Esophagus (tissue), 2 donors: ENCODE measurements around the gene IL36RN. TPM values are rescaled to one million over a fixed set of nuclear protein-coding genes. Genes with fewer than 3 reads are reported as not detected.

Experiments used
- H3K27ac ChIP-seq, 2 donors: one replicate each; pipeline ENCODE4 v1.5.1; 2013; ENCODE audit warnings: low read depth in 2 of 2, mild to moderate bottlenecking in 2 of 2, inconsistent platforms in 1 of 2, low read length in 1 of 2, moderate library complexity in 1 of 2
- H3K27me3 ChIP-seq, 2 donors: one replicate each; pipeline ENCODE4 v1.6.1; 2013; ENCODE audit warnings: low read length in 2 of 2, control low read depth in 1 of 2, mild to moderate bottlenecking in 1 of 2; ENCODE audit not compliant: insufficient read depth in 2 of 2, control insufficient read depth in 1 of 2
- H3K36me3 ChIP-seq, 2 donors: one replicate each; pipeline ENCODE4 v1.6.1; 2013; ENCODE audit warnings: low read length in 1 of 2; ENCODE audit not compliant: control insufficient read depth in 2 of 2, insufficient read depth in 2 of 2
- H3K4me1 ChIP-seq, 2 donors: one replicate each; pipeline ENCODE4 v1.6.1; 2013; ENCODE audit warnings: low read length in 1 of 2; ENCODE audit not compliant: control insufficient read depth in 2 of 2, insufficient read depth in 2 of 2
- H3K4me3 ChIP-seq, 2 donors: one replicate each; pipeline ENCODE4 v1.5.1; 2013; ENCODE audit warnings: low read length in 2 of 2, mild to moderate bottlenecking in 2 of 2, low read depth in 1 of 2, moderate library complexity in 1 of 2
- H3K9me3 ChIP-seq, 2 donors: one replicate each; pipeline ENCODE4 v1.6.1; 2013; ENCODE audit warnings: mild to moderate bottlenecking in 2 of 2, low read depth in 1 of 2, low read length in 1 of 2, moderate library complexity in 1 of 2; ENCODE audit not compliant: control insufficient read depth in 2 of 2, insufficient read depth in 1 of 2
- WGBS, 2 donors: extraction: QIAGEN DNeasy Blood & Tissue Kit; methylation state at CpG; one replicate each; pipeline ENCODE4 v1.1.7; 2013; 5-methylcytosine and 5-hydroxymethylcytosine counted together
- polyA plus RNA-seq, 2 donors: library from polyadenylated mRNA; stranded (reverse); fragments of 200-250 nt; gene quantifications; one replicate each; pipeline ENCODE4 v1.2.3, GENCODE V29; 2013
- donor health status: healthy with polysubstance abuse.
- donor health status: Bipolar disorder and iron deficiency.

Gene IL36RN
- 10 to 100 TPM; 25.9 to 38.4 TPM for polyA plus RNA-seq

DNA sequence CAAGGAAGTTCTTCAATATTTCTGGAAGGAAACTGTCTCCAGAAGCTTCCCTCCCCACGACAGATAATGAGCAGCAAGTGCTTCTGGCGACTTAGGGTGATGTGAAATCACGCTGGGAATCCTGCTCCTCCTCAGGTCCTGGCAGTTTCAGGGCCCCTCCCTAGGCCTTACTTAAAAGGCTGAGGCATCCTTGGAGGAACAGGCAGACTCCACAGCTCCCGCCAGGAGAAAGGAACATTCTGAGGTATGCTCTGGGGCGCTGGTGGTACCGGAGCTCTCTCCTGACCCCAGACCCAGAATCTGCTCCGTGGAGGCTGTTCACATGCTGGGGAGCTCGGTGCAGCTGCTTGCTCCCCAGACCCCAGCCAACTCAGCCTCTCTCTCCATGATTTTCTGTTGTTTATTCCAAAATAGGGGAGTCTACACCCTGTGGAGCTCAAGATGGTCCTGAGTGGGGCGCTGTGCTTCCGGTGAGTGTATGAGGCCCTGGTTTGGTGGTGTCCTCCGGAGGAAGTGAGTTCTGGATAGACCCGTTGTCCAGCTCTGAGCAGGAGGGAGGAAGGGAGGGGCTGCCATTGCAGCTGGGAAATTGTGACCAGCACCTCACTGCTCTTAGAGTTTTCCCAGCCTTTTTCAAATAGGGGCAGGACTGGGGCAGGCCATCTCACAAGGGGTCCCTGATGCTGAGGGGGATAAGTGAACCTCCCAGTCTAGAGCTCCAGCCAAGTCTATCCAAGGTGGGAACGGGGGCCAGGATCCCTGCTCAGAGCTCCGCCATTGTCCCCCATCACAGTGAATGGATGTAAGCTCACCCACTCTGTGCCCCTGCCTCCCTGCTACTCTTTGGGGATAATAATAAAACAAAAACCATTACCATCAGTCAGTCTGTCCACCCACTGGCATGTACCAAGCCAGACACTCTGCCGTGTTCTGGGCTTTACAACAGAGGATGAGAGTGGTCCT, at the start of gene IL36RN:
TSS of gene IL36RN (plus strand) at position 201 of the 963 bp plus-strand sequence. CDS start at position 442, 241 bp downstream.
- H3K27me3 ChIP-seq: no peaks in the 10 kb centered on the region
- peak within 1 kb of the TSS; percentile 35 to 37 for H3K4me3 ChIP-seq
- WGBS, 2 donors: 78 to 80% methylated on average over 15 of the region's 15 CpGs
- H3K4me1 ChIP-seq: peaks cover 2 to 7% of the 10 kb centered on the region in 2 donors
- H3K9me3 ChIP-seq: peaks cover 2 to 4% of the 10 kb centered on the region in 2 donors
- no peaks in the 10 kb centered on the region for H3K36me3 ChIP-seq
- peak within 1 kb of the TSS; percentile 67 to 72 for H3K27ac ChIP-seq

- H3K4me1 ChIP-seq: no peaks in the 10 kb centered on the region
- H3K27me3 ChIP-seq: no peaks in the 10 kb centered on the region
- no peak overlapping the region for H3K4me3 ChIP-seq
- no peak overlapping the region for H3K27ac ChIP-seq
- H3K9me3 ChIP-seq: no peaks in the 10 kb centered on the region
- WGBS, 2 donors: 65 to 69% methylated on average over 1 of the region's 1 CpG
- no peaks in the 10 kb centered on the region for H3K36me3 ChIP-seq
These were observed 49.4 kb upstream of the IL36RN start for GRCh38 chr2:113009622-113010021.

GRCh38 chr2:113010088-113010487, 48.9 kb upstream of the IL36RN start:
- no peaks in the 10 kb centered on the region for H3K36me3 ChIP-seq
- H3K27me3 ChIP-seq: no peaks in the 10 kb centered on the region
- WGBS, 2 donors: 34 to 43% methylated on average over 2 of the region's 2 CpGs

DNA sequence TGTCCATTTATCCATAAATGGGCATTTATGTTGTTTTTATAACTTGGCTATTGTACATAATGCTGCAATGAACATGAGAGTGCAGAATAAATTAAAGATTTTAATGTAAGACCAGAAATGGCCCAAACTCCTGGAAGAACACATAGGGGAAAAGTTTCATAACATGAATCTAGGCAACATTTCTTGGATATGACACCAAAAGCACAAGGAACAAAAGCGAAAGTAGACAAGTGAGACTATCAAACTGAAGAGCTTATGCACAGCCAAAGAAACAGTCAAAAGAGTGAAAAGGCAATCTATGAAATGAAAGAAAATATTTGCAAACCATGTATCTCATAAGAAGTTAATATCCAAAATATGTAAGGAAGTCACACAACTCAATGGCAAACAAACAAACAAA, 47.9 kb upstream of the IL36RN start:
- no peak overlapping the region for H3K4me3 ChIP-seq
- H3K27ac ChIP-seq: no peak overlapping the region
- no peaks in the 10 kb centered on the region for H3K4me1 ChIP-seq
- no peaks in the 10 kb centered on the region for H3K36me3 ChIP-seq
- no peaks in the 10 kb centered on the region for H3K9me3 ChIP-seq
- H3K27me3 ChIP-seq: no peaks in the 10 kb centered on the region
- WGBS, 2 donors: 93 to 99% methylated on average over 1 of the region's 1 CpG

More at GRCh38 chr2:113010088-113010487, 48.9 kb upstream of the IL36RN start:
- no peaks in the 10 kb centered on the region for H3K4me1 ChIP-seq
- H3K9me3 ChIP-seq: no peaks in the 10 kb centered on the region
- H3K4me3 ChIP-seq: no peak overlapping the region
- no peak overlapping the region for H3K27ac ChIP-seq

GRCh38 chr2:113012436-113013335, 46.3 kb upstream of the IL36RN start:
- 71 to 73% methylated on average over 8 of the region's 8 CpGs for WGBS, 2 donors
- no peaks in the 10 kb centered on the region for H3K27me3 ChIP-seq
- H3K4me3 ChIP-seq: no peak overlapping the region
- H3K27ac ChIP-seq: no peak overlapping the region
- no peaks in the 10 kb centered on the region for H3K4me1 ChIP-seq
- no peaks in the 10 kb centered on the region for H3K9me3 ChIP-seq
- no peaks in the 10 kb centered on the region for H3K36me3 ChIP-seq

- Histone ChIP-seq H3K4me3 (no peak overlapping the region), H3K9me3 (no peaks in the 10 kb centered on the region), H3K27me3 (no peaks in the 10 kb centered on the region), H3K4me1 (no peaks in the 10 kb centered on the region), H3K27ac (no peak overlapping the region), H3K36me3 (no peaks in the 10 kb centered on the region)
- WGBS, 2 donors: 75 to 79% methylated on average over 3 of the region's 3 CpGs
These were observed 45.7 kb upstream of the IL36RN start for GRCh38 chr2:113013336-113013661.

- 97 to 99% methylated on average over 2 of the region's 2 CpGs for WGBS, 2 donors
- no peaks in the 10 kb centered on the region for H3K36me3 ChIP-seq
- no peaks in the 10 kb centered on the region for H3K4me1 ChIP-seq
- H3K9me3 ChIP-seq: no peaks in the 10 kb centered on the region
- no peak overlapping the region for H3K27ac ChIP-seq
- no peaks in the 10 kb centered on the region for H3K27me3 ChIP-seq
- H3K4me3 ChIP-seq: no peak overlapping the region
These were observed 44.9 kb upstream of the IL36RN start for GRCh38 chr2:113014067-113014466.

GRCh38 chr2:113015042-113015441, 44.0 kb upstream of the IL36RN start:
- 67 to 72% methylated on average over 1 of the region's 1 CpG for WGBS, 2 donors
- no peaks in the 10 kb centered on the region for H3K9me3 ChIP-seq
- H3K4me1 ChIP-seq: no peaks in the 10 kb centered on the region
- H3K27me3 ChIP-seq: no peaks in the 10 kb centered on the region
- no peak overlapping the region for H3K4me3 ChIP-seq
- H3K36me3 ChIP-seq: no peaks in the 10 kb centered on the region
- H3K27ac ChIP-seq: no peak overlapping the region

DNA sequence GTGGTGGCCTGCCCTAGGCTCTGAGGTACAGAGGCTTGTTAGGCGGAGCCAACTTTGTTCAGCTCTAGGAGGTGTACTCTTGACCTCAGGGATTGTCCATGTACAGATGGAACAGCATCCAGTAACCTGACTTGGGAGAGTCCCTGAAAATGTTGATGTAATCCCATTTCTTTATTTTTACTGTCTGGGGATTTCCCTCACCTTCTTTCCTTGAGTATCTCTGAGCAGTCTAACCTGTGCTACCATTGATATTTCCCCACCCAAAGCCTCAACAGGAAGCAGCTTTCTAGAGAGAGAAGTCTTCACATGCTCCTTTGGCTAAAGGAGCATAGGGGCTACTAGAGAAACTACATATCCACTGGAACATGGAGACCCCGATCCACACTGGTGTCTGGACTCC, 43.3 kb upstream of the IL36RN start:
- H3K27me3 ChIP-seq: no peaks in the 10 kb centered on the region
- H3K36me3 ChIP-seq: no peaks in the 10 kb centered on the region
- no peak overlapping the region for H3K4me3 ChIP-seq
- no peak overlapping the region for H3K27ac ChIP-seq
- no peaks in the 10 kb centered on the region for H3K4me1 ChIP-seq
- H3K9me3 ChIP-seq: no peaks in the 10 kb centered on the region
- WGBS, 2 donors: 88 to 90% methylated on average over 2 of the region's 2 CpGs
